GM15510 (cell line): ENCODE results near the gene TRIM61.
A peak's percentile ranks its signal among the peaks of the same experiment; 100 is the strongest.

Experiments used
- POLR2A ChIP-seq: IDR thresholded peaks from 3 replicates; pipeline ENCODE4 v1.6.1; 2011; ENCODE audit warnings: borderline replicate concordance; ENCODE audit not compliant: insufficient read length; ENCODE audit errors: extremely low read depth

The TRIM61 gene

DNA sequence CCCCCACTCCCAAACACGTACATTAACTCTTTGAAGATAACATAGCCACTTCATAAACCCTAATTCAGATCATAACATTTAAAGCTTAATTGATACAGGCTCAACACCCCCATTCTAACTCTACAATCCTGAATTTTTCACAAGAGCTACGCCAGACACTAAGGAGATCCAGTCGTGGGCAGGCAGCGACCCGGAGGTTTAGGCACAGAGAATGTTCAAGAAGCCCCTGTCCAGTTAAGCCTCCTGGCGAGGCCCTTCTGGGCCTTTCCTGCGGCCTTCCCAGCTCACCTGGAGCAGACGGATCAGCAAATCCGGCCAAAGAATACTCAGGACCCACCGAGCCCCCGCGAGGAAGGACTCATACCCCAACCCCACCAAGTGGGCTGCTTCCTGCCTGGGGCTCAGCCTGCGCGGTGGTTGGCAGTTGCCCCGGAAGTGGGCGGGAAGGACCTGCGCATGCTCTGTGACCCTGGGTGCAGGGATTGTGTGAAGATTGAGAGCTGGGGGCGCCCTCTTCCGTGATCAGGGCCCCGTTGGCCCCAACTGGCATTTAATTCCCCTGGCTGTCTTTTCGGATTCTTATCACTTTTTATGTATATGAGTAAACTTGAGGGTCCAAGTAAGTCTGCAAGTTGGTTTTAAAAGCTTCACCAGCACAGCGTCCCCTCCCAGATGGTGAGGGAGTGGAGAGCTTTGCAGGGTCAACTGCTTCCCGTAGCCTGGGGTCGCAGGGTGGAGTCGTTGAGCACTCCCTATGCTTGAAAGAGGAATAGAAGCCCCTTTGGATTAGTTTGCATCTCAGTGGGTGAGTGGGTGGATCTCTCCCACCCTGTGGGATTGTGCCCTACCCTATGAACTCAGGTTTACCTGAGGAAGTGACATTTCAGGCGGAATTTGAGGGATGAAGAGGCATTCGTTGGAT, at the start of gene TRIM61:
Gene TRIM61 (minus strand): TSS at position 415 of the 922 bp plus-strand sequence. CDS start 7,655 bp downstream, outside the sequence.
- TF ChIP-seq POLR2A, result peak; percentile 88

DNA sequence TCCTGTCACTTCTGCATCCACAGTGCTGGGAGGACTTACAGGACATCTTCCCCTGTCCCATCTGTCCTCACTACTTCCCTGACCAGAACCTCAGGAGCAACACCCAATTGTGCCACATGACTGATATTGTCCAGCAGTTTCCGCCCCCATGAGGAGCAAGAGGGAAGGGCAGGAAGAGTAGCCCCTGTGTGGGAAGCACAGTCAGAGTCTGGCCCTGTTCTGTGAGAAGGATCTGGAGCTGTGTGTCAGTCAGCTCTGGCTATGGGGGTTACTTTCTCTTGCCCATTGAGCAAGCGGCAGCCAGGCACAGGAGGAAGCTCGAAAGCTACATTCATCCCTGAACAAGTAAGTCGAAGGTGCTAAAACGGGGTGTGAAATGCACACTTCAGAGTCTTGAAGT, 39.5 kb upstream of the TRIM61 start:
- TF ChIP-seq POLR2A, result no peak

DNA sequence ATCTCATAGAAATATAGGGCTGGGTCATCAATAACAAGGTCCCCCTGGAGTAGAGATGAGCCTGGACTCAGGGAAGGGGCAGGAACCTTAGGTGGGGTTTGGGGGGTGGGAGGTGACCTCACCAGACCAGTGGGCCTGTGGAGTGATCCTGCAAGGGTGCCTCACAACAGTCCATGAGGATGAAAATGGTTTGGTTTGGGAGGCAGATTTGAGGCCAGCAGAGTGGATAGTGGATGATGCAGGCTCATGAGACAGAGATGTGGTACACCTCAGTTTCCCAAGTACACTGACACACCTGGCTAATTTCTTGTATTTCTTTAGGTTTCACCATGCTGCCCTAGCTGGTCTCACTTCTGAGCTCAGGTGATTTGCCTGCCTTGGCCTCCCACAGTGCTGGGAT, 36.2 kb upstream of the TRIM61 start:
- no peak for TF ChIP-seq POLR2A

DNA sequence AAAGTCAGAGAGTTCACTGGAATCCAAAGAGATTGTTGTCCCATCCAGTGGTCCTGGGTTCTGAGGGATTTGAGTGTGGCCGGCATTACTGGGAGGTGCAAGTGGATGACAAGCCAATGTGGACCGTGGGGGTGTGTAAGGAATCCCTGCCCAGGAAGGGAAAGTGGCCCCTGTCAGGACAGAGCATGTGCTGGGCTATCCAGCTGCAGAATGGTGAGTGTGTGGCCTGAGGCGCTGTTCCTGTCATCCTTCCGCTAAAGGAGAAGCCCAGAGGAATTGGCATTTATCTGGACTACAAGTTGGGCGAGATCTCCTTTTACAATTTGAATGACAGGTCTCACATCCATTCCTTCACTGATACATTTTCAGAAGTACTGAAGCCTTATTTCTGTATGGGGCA, 33.9 kb upstream of the TRIM61 start:
- no peak for TF ChIP-seq POLR2A

DNA sequence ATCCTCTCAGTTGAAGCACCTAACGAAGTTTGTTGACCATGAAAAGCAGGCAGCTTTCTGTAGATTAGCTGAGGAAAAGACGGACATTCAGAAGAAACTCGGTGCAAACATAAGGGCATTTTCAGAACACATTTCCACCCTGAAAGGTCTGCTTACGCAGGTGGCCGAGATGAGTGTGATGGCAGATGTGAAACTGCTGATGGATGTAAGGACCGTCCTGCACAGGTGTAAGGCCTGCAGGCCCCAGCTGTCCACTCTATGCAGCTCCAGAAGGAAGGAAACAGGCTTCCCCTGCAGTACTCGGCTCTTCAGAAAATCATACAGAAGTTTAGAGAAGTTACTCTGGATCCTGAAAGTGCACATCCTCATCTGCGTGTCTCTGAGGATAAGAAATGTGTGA, 33.5 kb upstream of the TRIM61 start:
- no peak for TF ChIP-seq POLR2A

DNA sequence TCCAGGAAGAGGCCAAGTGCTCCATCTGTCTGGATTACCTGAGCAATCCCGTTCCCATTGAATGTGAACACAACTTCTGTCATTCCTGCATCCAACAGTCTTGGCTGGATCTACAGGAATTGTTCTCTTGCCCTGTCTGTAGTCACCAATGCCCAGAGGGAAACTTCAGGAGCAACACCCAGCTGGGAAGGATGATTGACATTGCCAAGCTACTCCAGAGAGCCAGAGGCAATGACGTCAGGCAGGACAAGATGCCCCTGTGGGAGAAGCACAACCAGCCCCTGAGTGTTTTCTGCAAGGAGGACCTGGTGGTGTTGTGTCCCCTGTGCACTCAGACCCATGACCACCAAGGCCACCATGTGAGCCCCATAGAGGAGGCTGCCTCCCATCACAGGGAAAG, 33.0 kb upstream of the TRIM61 start:
- TF ChIP-seq POLR2A, result no peak

DNA sequence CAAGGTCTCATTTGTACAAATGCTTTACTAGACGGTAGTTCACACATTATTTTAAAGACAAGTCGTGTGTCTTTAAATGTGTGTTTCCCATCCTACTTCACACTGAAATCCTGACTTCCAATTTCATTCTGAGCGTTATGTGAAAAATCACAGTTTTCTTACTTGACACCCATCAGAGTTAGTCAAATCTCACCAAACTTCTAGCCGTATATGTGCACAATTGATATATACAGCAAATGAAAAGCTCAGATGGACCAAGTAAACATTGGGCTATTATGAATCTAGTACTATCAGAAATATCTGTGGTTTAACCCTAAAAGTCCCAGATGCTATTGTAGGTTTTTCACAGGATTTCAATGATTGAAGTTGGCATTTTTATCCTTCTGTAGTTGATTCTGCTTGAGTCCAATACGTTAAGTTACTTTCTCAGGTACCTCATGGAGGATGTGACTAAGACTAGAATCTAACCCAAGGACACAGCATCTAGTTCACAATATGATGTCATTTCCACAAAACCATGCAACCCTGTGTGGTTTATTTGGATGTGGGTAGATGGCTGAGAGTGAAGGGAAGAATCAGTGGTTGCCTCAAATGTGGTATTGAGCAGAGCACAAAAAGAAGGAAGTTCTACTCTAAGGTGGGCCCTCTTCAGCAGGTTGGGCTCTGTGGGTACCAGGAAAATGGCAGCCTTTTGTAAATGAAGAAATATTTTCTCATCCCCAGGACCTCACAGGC, 32.2 kb upstream of the TRIM61 start:
- no peak for TF ChIP-seq POLR2A

DNA sequence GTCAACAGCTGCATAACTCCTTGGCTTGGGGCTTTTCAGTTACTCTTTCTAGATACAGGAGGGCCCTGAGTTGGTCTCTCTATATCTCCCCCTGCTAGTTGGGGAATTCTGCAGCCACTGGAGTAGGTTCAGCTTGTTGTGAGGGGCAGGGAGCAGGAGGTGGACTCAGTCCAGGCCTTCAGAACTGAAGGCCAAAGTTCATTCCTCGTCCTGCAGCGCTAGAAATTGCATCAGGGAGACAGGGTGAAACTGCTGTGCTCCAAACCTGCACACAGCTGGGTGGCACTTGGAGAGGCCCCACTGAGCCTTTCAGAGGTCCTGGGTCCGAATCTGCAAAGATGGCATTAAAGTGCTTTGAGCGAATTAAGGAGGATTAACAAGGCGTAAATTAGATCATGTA, 29.4 kb upstream of the TRIM61 start:
- no peak for TF ChIP-seq POLR2A

DNA sequence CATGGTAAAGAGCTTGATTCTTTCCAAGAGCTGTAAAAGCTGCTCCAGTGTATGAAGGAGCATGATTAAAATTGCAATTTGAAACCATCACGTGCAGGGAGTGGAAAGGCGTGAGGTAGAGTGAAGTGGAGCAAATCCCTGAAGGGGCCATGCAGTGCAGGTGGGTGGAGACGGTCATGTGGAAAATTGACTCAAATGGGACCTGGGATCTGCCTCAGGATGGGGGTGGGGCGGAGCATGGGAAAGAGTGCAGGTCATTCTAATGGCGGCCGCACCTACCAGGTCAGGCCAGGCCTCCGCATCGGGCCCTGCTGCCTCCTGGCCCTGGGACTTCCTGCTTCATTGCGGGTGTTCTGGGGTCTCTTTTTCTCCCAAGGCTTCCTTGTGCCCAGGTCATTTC, 29.0 kb upstream of the TRIM61 start:
- TF ChIP-seq POLR2A, result no peak

DNA sequence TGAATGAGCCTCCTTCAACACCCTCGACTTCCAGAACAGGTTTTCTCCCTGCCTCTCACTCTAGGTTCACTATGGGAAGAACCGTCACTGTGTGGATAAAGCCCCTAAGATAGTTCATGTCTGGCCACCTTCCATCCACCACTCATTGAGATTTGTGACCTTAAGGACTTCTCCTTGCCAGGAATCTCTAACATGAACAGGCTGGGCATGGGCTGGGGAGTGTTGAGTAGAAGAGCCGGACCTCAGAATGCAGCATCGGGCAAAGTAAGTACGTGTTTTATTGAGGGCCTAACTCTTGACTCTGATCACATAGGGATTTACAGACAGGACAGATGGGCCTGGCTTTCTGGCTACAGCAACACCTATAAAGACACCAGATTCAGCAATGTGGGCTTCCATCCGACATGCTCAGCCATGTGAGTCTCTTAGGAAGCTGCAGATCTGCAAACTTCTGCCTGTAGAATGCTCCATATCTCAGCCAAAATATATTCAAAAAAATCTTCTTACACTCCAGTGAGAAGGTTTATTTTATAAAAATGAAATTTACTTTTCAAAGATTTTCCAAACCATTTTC, 28.0 kb upstream of the TRIM61 start:
- no peak for TF ChIP-seq POLR2A

DNA sequence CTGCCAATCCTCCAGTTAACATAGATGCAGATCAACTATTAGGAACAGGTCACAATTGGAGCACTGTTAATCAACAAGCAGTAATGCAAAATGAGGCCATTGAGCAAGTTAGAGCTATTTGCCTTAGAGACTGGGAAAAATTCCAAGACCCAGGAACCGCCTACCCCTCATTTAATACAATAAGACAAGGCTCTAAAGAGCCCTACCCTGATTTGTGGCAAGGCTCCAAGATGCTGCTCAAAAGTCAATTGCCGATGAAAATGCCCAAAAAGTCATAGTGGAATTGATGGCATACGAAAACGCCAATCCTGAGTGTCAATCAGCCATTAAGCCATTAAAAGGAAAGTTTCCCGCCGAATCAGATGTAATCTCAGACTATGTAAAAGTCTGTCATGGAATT, 20.5 kb upstream of the TRIM61 start:
- no peak for TF ChIP-seq POLR2A

DNA sequence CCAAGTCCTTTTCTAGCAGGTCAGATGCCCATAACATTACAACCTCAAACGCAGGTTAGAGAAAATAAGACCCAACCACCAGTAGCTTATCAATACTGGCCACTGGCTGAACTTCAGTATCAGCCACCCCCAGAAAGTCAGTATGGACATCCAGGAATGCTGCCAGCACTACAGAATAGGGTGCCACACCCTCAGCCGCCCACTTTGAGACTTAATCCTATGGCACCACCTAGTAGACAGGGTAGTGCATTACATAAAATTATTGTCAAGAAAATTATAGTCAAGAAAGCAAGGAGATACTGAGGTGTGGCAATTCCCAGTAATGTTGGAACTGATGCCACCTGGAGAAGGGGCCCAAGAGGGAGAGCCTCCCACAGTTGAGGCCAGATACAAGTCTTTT, 19.9 kb upstream of the TRIM61 start:
- no peak for TF ChIP-seq POLR2A

DNA sequence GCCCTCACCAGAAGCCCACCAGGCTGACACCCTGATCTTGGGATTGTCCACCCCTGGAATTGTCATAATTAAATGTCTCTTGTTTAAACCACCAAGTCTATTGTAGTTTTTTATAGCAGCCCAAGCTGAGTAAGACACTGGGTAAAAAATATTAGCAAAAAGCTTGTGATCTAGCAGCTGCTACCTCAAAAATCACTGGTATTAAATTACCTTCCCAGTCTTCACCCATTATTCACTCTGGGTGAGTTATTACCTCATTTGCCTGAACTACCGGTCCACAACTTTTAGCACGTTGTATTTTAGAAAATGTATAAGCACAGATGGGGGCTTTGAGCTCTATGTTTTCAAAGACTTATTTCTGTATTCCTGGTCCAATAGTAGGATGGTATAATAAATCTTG, 12.0 kb upstream of the TRIM61 start:
- TF ChIP-seq POLR2A, result no peak

DNA sequence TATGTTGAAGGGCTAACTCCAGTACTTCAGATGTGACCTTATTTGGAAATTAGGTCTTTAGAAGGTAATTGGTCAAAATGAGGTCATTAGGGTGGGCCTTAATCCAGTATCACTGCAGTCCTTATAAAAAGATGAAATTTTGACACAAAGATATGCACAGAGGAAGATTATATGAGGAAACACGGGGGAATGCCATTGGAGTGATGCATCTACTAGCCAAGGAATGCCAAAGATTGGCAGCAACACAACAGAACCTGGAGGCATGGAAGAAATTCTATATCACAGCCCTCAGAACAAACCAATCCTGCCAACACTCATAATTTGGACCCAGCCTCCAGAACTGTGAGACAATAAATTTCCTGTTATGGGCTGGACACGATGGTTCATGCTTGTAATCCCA, 17.6 kb downstream of the TRIM61 start:
- no peak for TF ChIP-seq POLR2A
